NCI-H1092 (cell line): ENCODE measurements around the gene WDFY3.
"Not testable (repeated sequence)": the region's sequence is repeated elsewhere in the genome, so short reads cannot be mapped to it uniquely, and the experiment has no call there.

ENCODE experiments used
- DNase-seq: peaks from one replicate; lab custom pipeline; 2025; lab: John Stamatoyannopoulos, UW

The WDFY3 gene

GRCh38 chr4:84672177-84672576, 294.3 kb downstream of the WDFY3 start:
- DNase-seq = no peak

- DNase-seq = no peak
Observed at GRCh38 chr4:84669201-84669600, 297.3 kb downstream of the WDFY3 start.

GRCh38 chr4:84666439-84666838, 300.1 kb downstream of the WDFY3 start:
- DNase-seq = no peak

- DNase-seq = not testable (repeated sequence)
Observed at GRCh38 chr4:84664767-84665166, 301.7 kb downstream of the WDFY3 start.

GRCh38 chr4:84661191-84661939, 305.1 kb downstream of the WDFY3 start:
- no peak for DNase-seq

GRCh38 chr4:84660606-84661005, 305.9 kb downstream of the WDFY3 start:
- DNase-seq = no peak

GRCh38 chr4:84652478-84652877, 314.0 kb downstream of the WDFY3 start:
- DNase-seq = no peak

- DNase-seq = no peak
Observed at GRCh38 chr4:84651499-84651898, 315.0 kb downstream of the WDFY3 start.

- no peak for DNase-seq
Observed at GRCh38 chr4:84648863-84649647, 317.4 kb downstream of the WDFY3 start.

GRCh38 chr4:84648178-84648577, 318.3 kb downstream of the WDFY3 start:
- no peak for DNase-seq

GRCh38 chr4:84647312-84647884, 319.1 kb downstream of the WDFY3 start:
- DNase-seq = no peak

- DNase-seq = no peak
Observed at GRCh38 chr4:84644087-84644486, 322.4 kb downstream of the WDFY3 start.

- DNase-seq = no peak
Observed at GRCh38 chr4:84639145-84639544, 327.3 kb downstream of the WDFY3 start.

- no peak for DNase-seq
Observed at GRCh38 chr4:84638092-84638491, 328.4 kb downstream of the WDFY3 start.

- no peak for DNase-seq
Observed at GRCh38 chr4:84634961-84635360, 331.5 kb downstream of the WDFY3 start.

GRCh38 chr4:84632092-84632491, 334.4 kb downstream of the WDFY3 start:
- no peak for DNase-seq

- no peak for DNase-seq
Observed at GRCh38 chr4:84631573-84631972, 334.9 kb downstream of the WDFY3 start.

- no peak for DNase-seq
Observed at GRCh38 chr4:84626673-84627072, 339.8 kb downstream of the WDFY3 start.

GRCh38 chr4:84623661-84624060, 342.8 kb downstream of the WDFY3 start:
- no peak for DNase-seq

- DNase-seq = no peak
Observed at GRCh38 chr4:84622959-84623358, 343.5 kb downstream of the WDFY3 start.
